ENCODE data around the gene AKR1A1.
"Not testable (repeated sequence)": the region's sequence is repeated elsewhere in the genome, so short reads cannot be mapped to it uniquely, and the experiment has no call there.

The AKR1A1 gene

GRCh38 chr1:45585110-45585426 is 34.4 kb downstream of the AKR1A1 start:
- no peak for FAIRE-seq
- DNase-seq (ENCODE audit: insufficient read length, low spot score): no peak
- TF ChIP-seq POLR2A (IDR thresholded peaks at IDR 0.05; ENCODE audit: low read depth, low read length) (no peak), TAF1 (IDR thresholded peaks at IDR 0.05; ENCODE audit: low read depth, low read length) (no peak), PAX5 (IDR thresholded peaks at IDR 0.05; ENCODE audit: insufficient read depth, low read length, severe bottlenecking) (no peak), POLR2AphosphoS5 (IDR thresholded peaks at IDR 0.05; ENCODE audit: low read depth, low read length) (no peak), SPI1 (IDR thresholded peaks at IDR 0.05; ENCODE audit: low read depth, low read length) (no peak), POU2F2 (IDR thresholded peaks at IDR 0.05; ENCODE audit: low read depth, low read length) (no peak)

- TF ChIP-seq PAX5 (IDR thresholded peaks at IDR 0.05; ENCODE audit: insufficient read depth, low read length, severe bottlenecking): no peak
- no peak for TF ChIP-seq TAF1 (IDR thresholded peaks at IDR 0.05; ENCODE audit: low read depth, low read length)
- FAIRE-seq: no peak
- DNase-seq (ENCODE audit: insufficient read length, low spot score): no peak
Observed at GRCh38 chr1:45585496-45586075, 35.0 kb downstream of the AKR1A1 start.

- TF ChIP-seq TAF1 (IDR thresholded peaks at IDR 0.05; ENCODE audit: low read depth, low read length) (no peak), POLR2AphosphoS5 (IDR thresholded peaks at IDR 0.05; ENCODE audit: low read depth, low read length) (no peak), SPI1 (IDR thresholded peaks at IDR 0.05; ENCODE audit: low read depth, low read length) (no peak), POLR2A (IDR thresholded peaks at IDR 0.05; ENCODE audit: low read depth, low read length) (no peak), PAX5 (IDR thresholded peaks at IDR 0.05; ENCODE audit: insufficient read depth, low read length, severe bottlenecking) (no peak), POU2F2 (IDR thresholded peaks at IDR 0.05; ENCODE audit: low read depth, low read length) (no peak)
- FAIRE-seq (no peak), DNase-seq (ENCODE audit: insufficient read length, low spot score) (no peak)
Observed at GRCh38 chr1:45586769-45587168, 36.1 kb downstream of the AKR1A1 start.

- no peak for FAIRE-seq
- no peak for DNase-seq (ENCODE audit: insufficient read length, low spot score)
- TF ChIP-seq POLR2A (IDR thresholded peaks at IDR 0.05; ENCODE audit: low read depth, low read length): no peak
- TF ChIP-seq POLR2AphosphoS5 (IDR thresholded peaks at IDR 0.05; ENCODE audit: low read depth, low read length): no peak
- no peak for TF ChIP-seq SPI1 (IDR thresholded peaks at IDR 0.05; ENCODE audit: low read depth, low read length)
- TF ChIP-seq TAF1 (IDR thresholded peaks at IDR 0.05; ENCODE audit: low read depth, low read length): no peak
- TF ChIP-seq POU2F2 (IDR thresholded peaks at IDR 0.05; ENCODE audit: low read depth, low read length): no peak
- TF ChIP-seq PAX5 (IDR thresholded peaks at IDR 0.05; ENCODE audit: insufficient read depth, low read length, severe bottlenecking): no peak
Observed at GRCh38 chr1:45589861-45590260, 39.2 kb downstream of the AKR1A1 start.

- no peak for TF ChIP-seq PAX5 (IDR thresholded peaks at IDR 0.05; ENCODE audit: insufficient read depth, low read length, severe bottlenecking)
- TF ChIP-seq POLR2A (IDR thresholded peaks at IDR 0.05; ENCODE audit: low read depth, low read length): no peak
- FAIRE-seq (peak; percentile 33), DNase-seq (ENCODE audit: insufficient read length, low spot score) (no peak)
Observed at GRCh38 chr1:45594412-45594811, 43.8 kb downstream of the AKR1A1 start.

GRCh38 chr1:45596765-45597164 is 46.1 kb downstream of the AKR1A1 start:
- not testable (repeated sequence) for FAIRE-seq

GRCh38 chr1:45604239-45604638 is 53.6 kb downstream of the AKR1A1 start:
- peak; percentile 20 for FAIRE-seq
- TF ChIP-seq SPI1 (IDR thresholded peaks at IDR 0.05; ENCODE audit: low read depth, low read length) (no peak), TAF1 (IDR thresholded peaks at IDR 0.05; ENCODE audit: low read depth, low read length) (no peak), POLR2A (IDR thresholded peaks at IDR 0.05; ENCODE audit: low read depth, low read length) (no peak), PAX5 (IDR thresholded peaks at IDR 0.05; ENCODE audit: insufficient read depth, low read length, severe bottlenecking) (no peak), POLR2AphosphoS5 (IDR thresholded peaks at IDR 0.05; ENCODE audit: low read depth, low read length) (no peak), POU2F2 (IDR thresholded peaks at IDR 0.05; ENCODE audit: low read depth, low read length) (no peak)

More at GRCh38 chr1:45596765-45597164, 46.1 kb downstream of the AKR1A1 start:
- DNase-seq (ENCODE audit: insufficient read length, low spot score): not testable (repeated sequence)

GRCh38 chr1:45607404-45608074 is 56.9 kb downstream of the AKR1A1 start:
- DNase-seq (ENCODE audit: insufficient read length, low spot score) (no peak), FAIRE-seq (peak; percentile 57)
- TF ChIP-seq PAX5 (IDR thresholded peaks at IDR 0.05; ENCODE audit: insufficient read depth, low read length, severe bottlenecking) (no peak), POLR2AphosphoS5 (IDR thresholded peaks at IDR 0.05; ENCODE audit: low read depth, low read length) (0 out of 2 replicates have a peak, but pooled peaks have one; percentile 21)

More at GRCh38 chr1:45604239-45604638, 53.6 kb downstream of the AKR1A1 start:
- DNase-seq (ENCODE audit: insufficient read length, low spot score): no peak

- FAIRE-seq: peak; percentile 47
- DNase-seq (ENCODE audit: insufficient read length, low spot score): no peak
- TF ChIP-seq POLR2A (IDR thresholded peaks at IDR 0.05; ENCODE audit: low read depth, low read length): no peak
- peak; percentile 48; the same call in 1 of the 2 replicates for TF ChIP-seq SPI1 (IDR thresholded peaks at IDR 0.05; ENCODE audit: low read depth, low read length)
- TF ChIP-seq TAF1 (IDR thresholded peaks at IDR 0.05; ENCODE audit: low read depth, low read length): no peak
- TF ChIP-seq PAX5 (IDR thresholded peaks at IDR 0.05; ENCODE audit: insufficient read depth, low read length, severe bottlenecking): no peak
- TF ChIP-seq POU2F2 (IDR thresholded peaks at IDR 0.05; ENCODE audit: low read depth, low read length): no peak
- TF ChIP-seq POLR2AphosphoS5 (IDR thresholded peaks at IDR 0.05; ENCODE audit: low read depth, low read length): no peak
Observed at GRCh38 chr1:45608175-45609156, 57.8 kb downstream of the AKR1A1 start.

Measured in GM12891 (cell line).